Measurements from ENCODE around the gene FLYWCH2. TPM values are rescaled to one million over a fixed set of nuclear protein-coding genes. Genes with fewer than 3 reads are reported as not detected.
A peak's percentile ranks its signal among the peaks of the same experiment; 100 is the strongest.

FLYWCH2 gene, protein sequence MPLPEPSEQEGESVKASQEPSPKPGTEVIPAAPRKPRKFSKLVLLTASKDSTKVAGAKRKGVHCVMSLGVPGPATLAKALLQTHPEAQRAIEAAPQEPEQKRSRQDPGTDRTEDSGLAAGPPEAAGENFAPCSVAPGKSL
- 30.5 TPM for total RNA-seq (ENCODE audit: unreplicated experiment)
- long read RNA-seq, transcript FLYWCH2-202 (4 exons, 1,036 nt): major isoform, 28 of 36 reads
- long read RNA-seq, partial matches to known transcripts: 0 of 36 reads
- long read RNA-seq, other reads (novel, unspliced or antisense): 7 of 36 reads

GRCh38 chr16:2882650-2883457, at the start of gene FLYWCH2:
FLYWCH2 (plus strand) TSS chr16:2883215; CDS start chr16:2896450, 13,235 bp downstream.
- peak; percentile 100 for DNase-seq
- peaks cover 10% of the 10 kb centered on the region for H3K27me3 Mint-ChIP-seq (ENCODE audit: unreplicated experiment)
- H3K36me3 Mint-ChIP-seq (ENCODE audit: unreplicated experiment): no peaks in the 10 kb centered on the region
- H3K4me3 Mint-ChIP-seq (ENCODE audit: unreplicated experiment): peak within 1 kb of the TSS; percentile 92
- peaks cover 4% of the 10 kb centered on the region for H3K4me1 Mint-ChIP-seq (ENCODE audit: low read depth, unreplicated experiment)
- H3K27ac Mint-ChIP-seq (ENCODE audit: unreplicated experiment): peak within 1 kb of the TSS; percentile 88
- peak; percentile 47 for TF ChIP-seq CTCF (IDR thresholded peaks at IDR 0.05; ENCODE audit: partially characterized antibody, unreplicated experiment)
- peaks cover 3% of the 10 kb centered on the region for H3K9me3 Mint-ChIP-seq (ENCODE audit: unreplicated experiment)

DNA sequence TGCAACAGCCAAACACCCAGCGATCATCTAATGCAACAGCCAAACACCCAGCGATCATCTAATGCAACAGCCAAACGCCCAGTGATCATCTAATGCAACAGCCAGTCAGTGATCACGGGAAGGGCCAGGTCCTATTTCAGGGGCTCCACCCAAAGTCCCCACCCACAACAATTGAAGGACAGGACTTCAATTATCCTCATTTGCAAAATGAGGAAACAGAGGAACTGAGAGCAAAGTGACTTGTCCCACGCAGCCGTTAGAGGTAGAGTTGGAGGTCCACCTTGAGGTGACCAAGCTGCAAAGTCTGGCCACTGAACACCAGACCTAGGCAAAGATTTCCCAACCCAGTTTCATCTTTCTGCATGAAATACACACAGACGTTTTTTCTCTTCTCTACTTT, 49.2 kb upstream of the FLYWCH2 start:
- no peaks in the 10 kb centered on the region for H3K9me3 Mint-ChIP-seq (ENCODE audit: unreplicated experiment)
- H3K4me3 Mint-ChIP-seq (ENCODE audit: unreplicated experiment): no peak overlapping the region
- no peak overlapping the region for H3K27ac Mint-ChIP-seq (ENCODE audit: unreplicated experiment)
- TF ChIP-seq CTCF (IDR thresholded peaks at IDR 0.05; ENCODE audit: partially characterized antibody, unreplicated experiment): no peak
- peaks cover 2% of the 10 kb centered on the region for H3K27me3 Mint-ChIP-seq (ENCODE audit: unreplicated experiment)
- DNase-seq: no peak
- H3K36me3 Mint-ChIP-seq (ENCODE audit: unreplicated experiment): no peaks in the 10 kb centered on the region
- no peaks in the 10 kb centered on the region for H3K4me1 Mint-ChIP-seq (ENCODE audit: low read depth, unreplicated experiment)

- Mint-ChIP-seq H3K4me1 (ENCODE audit: low read depth, unreplicated experiment) (no peaks in the 10 kb centered on the region), H3K27me3 (ENCODE audit: unreplicated experiment) (peaks cover 2% of the 10 kb centered on the region), H3K27ac (ENCODE audit: unreplicated experiment) (no peak overlapping the region), H3K4me3 (ENCODE audit: unreplicated experiment) (no peak overlapping the region), H3K36me3 (ENCODE audit: unreplicated experiment) (no peaks in the 10 kb centered on the region), H3K9me3 (ENCODE audit: unreplicated experiment) (no peaks in the 10 kb centered on the region)
- DNase-seq: no peak
- no peak for TF ChIP-seq CTCF (IDR thresholded peaks at IDR 0.05; ENCODE audit: partially characterized antibody, unreplicated experiment)
Measured at GRCh38 chr16:2834968-2835367, 48.0 kb upstream of the FLYWCH2 start.

GRCh38 chr16:2835638-2836493, 47.1 kb upstream of the FLYWCH2 start:
- Mint-ChIP-seq H3K27me3 (ENCODE audit: unreplicated experiment) (peaks cover 2% of the 10 kb centered on the region), H3K4me3 (ENCODE audit: unreplicated experiment) (no peak overlapping the region), H3K27ac (ENCODE audit: unreplicated experiment) (no peak overlapping the region), H3K36me3 (ENCODE audit: unreplicated experiment) (no peaks in the 10 kb centered on the region), H3K4me1 (ENCODE audit: low read depth, unreplicated experiment) (no peaks in the 10 kb centered on the region), H3K9me3 (ENCODE audit: unreplicated experiment) (no peaks in the 10 kb centered on the region)
- no peak for DNase-seq
- no peak for TF ChIP-seq CTCF (IDR thresholded peaks at IDR 0.05; ENCODE audit: partially characterized antibody, unreplicated experiment)

Data from glutamatergic neuron (in vitro differentiated cells).